ENCODE data around the gene TEX10.

DNA sequence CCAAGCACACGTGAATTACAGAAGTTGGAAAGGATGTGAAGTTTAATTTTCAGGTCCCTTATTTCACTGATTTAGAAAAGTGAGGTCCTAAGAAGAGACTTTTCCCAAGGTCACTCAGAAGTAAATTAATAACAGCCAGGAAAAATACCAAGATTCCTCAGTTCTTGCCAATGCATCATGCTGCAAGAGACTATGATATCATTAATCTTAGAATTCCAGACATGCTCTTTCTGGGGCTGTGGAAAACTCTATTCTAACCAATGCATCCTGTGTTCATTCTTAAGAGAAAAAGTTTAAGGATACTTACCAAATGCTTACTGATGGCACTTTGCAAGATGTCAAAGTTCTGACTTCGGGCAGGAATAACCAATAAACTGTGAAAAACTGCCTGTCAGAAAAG is 42.8 kb downstream of the TEX10 start:
- no peak for TF ChIP-seq ZNF8 (CRISPR knock-in tag; IDR thresholded peaks at IDR 0.05)
- no peak for TF ChIP-seq CSDC2 (CRISPR knock-in tag; IDR thresholded peaks at IDR 0.05)
